ENCODE data around the gene ZNF432.

Gene ZNF432

GRCh38 chr19:52007806-52008557, 40.7 kb downstream of the ZNF432 start, which contains the start of gene ZNF615:
Gene ZNF615, minus strand, starts transcription at chr19:52008211. Its CDS starts 4,500 bp downstream, at chr19:52003711.
- no peak for DNase-seq

DNA sequence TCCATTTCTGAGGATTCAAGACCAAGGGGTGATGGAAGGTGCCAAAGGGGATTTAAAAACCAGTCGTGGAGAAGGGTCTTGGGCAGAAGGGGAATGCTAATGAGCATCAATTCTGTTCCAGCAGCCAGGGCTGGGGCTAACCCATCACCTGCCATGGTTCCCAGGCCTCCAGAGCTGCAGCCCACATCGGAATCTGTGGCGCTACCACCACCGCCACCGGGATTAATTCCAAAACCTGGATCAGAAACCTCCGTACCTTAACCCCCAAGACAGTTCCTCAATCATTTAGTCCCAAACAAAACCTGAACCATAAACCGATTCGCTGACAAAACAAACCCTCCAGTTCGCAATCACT, 41.2 kb downstream of the ZNF432 start:
- no peak for DNase-seq

- DNase-seq, result no peak
Observed at GRCh38 chr19:51994048-51994644, 54.5 kb downstream of the ZNF432 start.

DNA sequence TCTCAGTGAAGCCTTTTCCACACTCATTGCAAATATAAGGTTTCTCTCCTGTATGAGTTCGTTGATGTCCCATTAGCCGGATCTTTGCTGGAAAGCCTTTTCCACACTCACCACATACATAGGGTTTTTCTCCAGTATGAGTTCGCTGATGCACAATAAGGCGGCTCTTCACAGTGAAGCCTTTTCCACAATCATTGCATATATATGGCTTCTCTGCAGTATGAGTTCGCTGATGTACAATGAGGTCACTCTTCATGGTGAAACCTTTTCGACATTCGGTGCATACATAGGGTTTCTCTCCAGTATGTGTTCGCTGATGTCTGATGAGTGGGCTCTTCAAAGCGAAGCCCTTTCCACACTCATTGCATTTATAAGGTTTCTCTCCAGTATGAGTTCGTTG, 55.2 kb downstream of the ZNF432 start:
- no peak for DNase-seq

GRCh38 chr19:51986309-51987291, 62.0 kb downstream of the ZNF432 start, which contains the start of gene ZNF350:
Gene ZNF350, minus strand, starts transcription at chr19:51986840. Its CDS starts 12,480 bp downstream, at chr19:51974360.
- no peak for DNase-seq

GRCh38 chr19:51983361-51983760, 65.3 kb downstream of the ZNF432 start:
- DNase-seq, result no peak

All from NK-92 treated with Interleukin-12 subunit alpha and Interleukin-12 subunit beta, amount 100 ng/mL, for 24 hours (cell line).